ENCODE results near the gene KCNC3.

The KCNC3 gene

DNA sequence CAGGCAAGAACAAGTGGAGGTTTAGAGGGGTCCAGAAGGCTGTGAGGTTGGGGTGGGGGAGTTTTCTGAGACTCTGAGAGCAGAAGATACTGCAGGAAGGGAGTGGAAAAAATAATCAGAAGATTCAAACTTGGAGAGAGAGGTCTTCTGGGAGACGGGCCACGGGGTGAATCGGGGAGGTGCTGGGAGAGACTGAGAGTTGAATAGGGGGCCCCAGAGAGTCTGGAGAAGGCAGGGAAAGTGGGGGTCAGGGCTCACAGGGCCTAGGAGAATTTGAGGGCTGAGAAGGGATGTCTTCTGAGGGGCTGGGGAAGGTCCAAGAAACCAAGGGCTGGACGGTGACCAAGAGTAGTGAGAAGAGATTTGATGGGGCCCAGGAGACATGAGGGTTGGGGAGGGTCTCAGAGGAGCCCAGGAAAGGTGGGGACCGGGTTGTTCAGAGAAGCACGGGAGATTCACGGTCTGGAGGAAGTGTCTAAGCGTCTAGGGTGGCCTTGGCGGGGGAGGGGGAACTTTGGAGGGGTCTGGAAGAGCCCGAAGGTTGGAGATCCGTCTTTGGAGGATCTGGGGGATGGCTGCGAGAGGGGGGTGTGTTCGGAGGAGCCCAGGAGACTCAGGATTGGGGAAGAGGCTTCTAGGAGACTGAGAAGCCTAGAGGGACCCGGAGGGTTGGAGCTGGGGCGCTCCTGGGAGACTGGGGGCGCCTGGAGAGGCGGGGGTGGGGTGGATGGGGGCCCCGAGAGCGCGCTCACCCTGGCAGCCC, 1.5 kb downstream of the KCNC3 start:
- no peak for DNase-seq (ENCODE audit: low read depth in 2 of 2)

DNA sequence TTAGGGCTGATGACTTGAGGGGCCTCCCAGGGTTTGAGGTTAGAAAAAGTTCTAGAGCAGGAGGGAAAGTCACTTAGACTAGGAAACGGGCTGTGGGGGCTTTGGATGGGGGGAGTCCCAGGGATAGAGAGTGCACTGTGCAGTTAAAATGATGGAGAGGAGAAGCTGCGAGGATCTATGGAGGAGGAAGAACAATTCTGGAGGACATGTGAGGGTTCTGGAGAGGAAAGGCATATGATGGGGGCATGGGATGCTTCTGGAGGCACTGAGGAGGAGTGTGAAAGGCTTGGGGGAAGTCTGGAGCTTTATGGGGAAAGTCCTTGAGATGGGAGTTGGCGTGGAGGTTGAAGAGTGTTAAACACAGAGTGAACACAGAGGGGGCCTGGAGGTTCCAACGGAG, 2.2 kb downstream of the KCNC3 start:
- no peak for DNase-seq (ENCODE audit: low read depth in 2 of 2)

DNA sequence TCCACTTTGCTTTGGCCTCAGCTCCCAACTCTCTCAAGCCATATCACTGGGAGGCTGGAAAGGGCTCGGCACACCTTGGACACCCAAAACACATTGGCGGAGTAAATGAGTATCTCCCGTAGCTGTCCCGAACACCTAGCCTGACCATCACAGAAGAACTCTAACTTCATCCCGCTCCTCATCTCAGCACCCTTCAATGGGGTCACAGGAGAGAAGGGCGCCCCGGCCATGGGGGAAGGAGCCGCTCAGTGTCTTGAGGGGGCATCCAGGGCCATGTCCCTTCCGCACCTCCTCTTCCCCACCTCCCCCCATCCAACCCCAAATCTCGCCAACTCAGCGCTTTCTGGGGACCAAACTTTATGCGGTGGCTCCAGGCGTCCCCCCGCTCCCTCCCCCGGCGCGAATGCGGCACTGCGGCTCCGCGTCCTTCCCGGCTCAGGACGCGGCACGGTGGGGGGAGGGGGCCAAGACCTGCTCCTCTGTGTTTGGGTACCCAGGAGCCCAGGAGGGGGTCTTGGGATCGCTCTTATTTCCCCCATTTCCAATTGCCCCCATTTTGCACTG, 3.0 kb downstream of the KCNC3 start:
- DNase-seq (ENCODE audit: low read depth in 2 of 2): no peak

DNA sequence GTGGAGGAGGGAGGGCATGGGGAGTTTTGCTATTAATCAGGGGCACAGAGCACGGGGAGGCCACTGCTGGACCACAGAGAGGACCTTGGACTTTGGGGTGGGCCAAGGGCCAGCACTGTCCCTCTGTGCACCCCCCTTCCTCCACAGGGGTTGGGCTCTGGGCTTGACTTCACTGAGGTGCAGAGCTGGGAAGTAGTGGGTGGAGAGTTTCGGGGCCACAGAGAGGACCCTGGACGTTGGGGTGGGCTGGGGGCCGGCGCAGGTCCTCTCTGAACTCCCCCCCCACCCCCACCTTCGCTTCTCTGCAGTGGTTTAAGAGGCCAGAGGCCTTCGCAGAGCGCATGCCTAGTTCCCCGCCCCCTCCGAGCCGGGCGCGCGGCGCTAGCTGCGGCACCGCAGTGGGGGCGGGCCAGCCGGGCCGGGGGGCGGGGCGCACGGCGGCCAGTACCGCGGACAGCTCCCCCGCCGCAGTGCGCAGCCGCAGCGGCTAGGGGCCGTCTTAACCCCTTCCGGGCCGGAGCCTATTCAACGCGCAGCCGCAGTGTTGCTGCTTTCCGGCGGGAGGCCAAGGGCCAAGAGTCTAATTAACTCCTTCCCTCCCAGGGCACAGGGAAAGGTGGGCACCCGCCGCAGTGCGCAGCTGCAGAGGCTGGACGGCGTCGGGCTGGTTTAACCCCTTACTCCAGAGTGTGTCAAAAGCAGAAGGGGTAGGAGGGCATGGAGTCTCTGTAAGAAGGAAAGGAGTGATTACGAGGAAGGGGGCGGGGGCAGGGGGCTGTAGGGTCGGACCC, 3.7 kb downstream of the KCNC3 start:
- peak; percentile 24 to 28 for DNase-seq (ENCODE audit: low read depth in 2 of 2)

DNA sequence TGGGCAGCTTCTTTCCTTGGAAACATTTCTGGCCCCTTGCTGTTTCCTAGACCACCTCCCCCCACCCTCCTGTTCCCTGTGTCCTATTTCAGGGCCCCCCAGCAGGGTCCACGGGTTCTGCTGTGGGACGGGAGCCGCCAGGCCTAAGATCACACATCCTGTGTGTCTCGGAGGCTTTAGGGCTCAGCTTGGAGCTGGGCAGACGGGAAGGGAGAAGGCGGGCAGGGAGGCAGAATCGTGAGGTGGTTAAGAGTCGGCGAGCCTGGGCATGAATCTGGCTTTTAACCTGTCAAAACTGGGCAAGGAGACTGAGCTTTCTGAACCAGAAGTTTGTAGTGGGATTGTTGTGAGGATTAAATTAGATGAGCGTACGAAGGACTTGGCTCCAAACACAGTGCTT, 4.8 kb downstream of the KCNC3 start:
- no peak for DNase-seq (ENCODE audit: low read depth in 2 of 2)

DNA sequence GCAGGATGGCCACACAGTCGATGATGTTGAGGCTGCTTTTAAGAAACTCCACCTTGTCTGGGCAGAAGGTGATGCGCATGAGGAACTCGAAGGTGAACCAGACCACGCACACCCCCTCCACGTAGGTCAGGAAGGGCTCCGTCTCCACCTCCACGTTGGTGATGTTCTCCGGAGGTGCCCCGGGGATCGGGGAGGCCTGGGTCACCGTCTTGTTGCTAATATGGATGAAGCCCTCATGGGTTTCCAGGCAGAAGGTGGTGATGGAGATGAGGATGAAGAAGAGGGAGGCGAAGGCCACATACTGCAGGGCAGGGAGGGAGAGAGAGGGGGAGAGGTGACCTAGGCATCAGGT, 5.4 kb downstream of the KCNC3 start:
- no peak for DNase-seq (ENCODE audit: low read depth in 2 of 2)

DNA sequence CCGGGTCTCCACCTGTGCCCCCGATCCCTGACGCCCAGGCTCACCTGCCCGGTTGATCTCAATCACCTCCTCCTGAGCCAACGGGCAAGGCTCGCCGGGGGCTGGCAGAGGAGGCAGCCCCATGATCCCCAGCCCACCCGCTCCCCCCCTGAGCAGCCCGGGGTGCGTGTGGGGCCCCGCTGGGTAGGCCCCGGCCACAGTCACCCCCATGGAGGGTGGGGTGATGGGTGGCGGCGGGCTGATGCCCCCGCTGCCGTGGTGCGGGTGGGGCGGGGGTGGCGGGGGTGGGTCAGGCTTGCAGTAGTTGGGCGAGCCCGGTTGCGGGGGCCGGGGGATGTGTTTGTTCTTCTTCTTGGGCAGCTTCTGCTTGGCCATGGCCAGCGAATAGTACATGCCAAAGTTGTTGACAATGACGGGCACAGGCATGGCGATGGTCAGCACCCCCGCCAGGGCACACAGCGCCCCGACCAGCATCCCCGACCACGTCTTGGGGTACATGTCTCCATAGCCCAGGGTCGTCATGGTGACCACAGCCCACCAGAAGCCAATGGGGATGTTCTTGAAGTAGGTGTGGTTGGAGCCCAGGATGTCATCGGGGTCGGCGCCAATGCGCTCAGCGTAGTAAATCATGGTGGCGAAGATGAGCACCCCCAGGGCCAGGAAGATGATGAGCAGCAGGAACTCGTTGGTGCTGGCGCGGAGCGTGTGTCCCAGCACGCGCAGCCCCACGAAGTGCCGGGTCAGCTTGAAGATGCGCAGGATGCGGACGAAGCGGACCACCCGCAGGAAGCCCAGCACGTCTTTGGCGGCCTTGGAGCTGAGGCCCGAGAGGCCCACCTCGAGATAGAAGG, 6.0 kb downstream of the KCNC3 start:
- no peak for DNase-seq (ENCODE audit: low read depth in 2 of 2)

DNA sequence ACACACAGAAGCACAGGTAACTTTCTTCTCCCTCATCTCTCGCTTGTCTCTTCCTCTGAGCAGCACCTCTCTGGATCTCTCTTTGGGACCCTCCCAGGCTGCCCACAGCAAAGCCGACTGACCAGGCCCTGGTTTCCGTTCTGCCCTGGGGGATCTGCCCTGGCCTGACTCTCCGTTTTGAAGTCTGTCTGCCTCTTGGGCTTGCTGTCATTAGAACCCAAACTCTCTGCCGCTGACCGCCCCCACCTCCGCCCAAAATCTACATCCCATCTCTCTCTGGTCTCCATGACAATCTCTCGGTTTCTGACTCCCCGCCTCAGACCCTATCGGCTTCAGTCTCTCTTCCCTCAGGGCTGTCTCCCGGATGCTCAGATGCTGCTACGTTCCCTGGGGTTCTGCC, 6.9 kb downstream of the KCNC3 start:
- no peak for DNase-seq (ENCODE audit: low read depth in 2 of 2)

DNA sequence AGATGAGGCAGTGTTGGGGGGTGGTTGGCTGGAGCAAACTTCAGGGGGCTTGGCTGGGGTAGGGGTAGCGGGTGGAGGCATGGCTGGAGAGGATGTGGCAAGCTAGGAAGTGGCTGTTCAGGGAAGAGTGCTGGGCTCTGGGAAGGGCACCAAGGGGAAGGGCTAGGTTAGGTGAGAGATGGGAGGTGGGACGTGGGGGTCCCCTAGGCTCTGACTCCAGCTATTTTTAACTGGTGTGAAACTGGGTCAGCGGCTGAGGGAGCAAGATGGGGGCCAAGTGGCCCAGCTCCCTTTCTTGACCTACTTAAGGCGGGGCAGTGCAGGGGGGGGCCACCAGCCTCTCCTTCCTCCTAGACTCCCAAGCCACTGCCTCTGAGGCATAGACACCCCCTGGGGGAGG, 7.3 kb downstream of the KCNC3 start:
- no peak for DNase-seq (ENCODE audit: low read depth in 2 of 2)

DNA sequence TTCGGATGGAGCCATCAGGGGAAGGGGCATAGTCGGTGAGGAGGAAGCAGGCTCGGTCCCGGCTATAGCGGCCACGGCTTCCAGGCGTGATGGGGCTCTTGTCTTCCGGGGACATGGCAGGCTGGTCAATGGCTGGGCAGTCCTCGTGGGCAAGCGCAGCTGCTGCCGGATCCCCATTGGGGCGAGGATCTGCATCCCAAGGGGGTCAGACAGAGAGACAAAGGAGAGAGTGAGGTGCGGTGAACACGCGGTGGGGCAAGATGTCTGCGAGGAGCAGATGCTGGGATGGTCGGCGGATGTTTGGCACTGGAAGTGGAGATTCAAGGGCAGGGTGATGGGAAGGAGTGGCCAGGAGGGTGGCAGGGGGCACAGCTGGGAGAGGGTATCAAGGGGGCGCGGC, 8.6 kb downstream of the KCNC3 start:
- no peak for DNase-seq (ENCODE audit: low read depth in 2 of 2)

DNA sequence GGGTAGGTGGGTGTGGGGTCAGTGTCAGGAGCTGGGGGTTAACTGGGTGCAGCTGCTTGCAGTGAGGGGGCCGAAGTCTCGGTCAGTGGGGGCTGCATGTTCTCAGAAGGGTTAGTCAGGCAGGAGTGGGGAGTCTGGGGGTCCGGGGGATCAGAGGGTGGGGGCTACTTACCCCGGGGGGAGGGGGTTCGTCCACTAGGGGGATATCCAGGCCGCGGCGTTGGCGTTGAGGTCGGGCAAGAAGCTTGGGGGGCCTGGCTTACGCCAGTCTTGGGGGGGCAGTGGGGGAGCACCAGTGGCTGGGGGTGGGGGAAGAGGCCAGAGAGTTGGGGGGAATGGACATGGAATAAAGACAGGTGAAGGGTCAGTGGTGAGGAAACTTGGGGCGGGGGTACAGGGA, 9.1 kb downstream of the KCNC3 start:
- no peak for DNase-seq (ENCODE audit: low read depth in 2 of 2)

DNA sequence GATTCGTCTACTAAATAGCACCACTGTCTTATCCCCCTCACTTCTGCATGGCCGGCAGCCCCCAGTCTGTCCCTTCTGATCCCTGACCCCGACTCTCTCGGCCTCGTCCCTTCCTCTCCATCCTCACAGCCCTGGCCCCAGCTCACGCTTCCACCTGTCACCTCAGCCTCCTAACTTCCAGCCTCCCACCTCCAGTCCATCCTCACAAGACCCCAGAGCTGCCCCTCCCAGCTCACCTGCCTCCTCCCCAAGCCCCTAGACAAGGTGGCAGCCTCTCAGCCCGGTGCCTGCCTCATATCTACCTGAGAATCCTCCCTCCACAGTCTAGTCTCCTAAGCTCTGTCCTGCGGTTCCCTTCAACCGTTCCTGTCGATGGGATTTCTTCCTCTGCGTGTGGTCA, 10.0 kb downstream of the KCNC3 start:
- DNase-seq (ENCODE audit: low read depth in 2 of 2): no peak

DNA sequence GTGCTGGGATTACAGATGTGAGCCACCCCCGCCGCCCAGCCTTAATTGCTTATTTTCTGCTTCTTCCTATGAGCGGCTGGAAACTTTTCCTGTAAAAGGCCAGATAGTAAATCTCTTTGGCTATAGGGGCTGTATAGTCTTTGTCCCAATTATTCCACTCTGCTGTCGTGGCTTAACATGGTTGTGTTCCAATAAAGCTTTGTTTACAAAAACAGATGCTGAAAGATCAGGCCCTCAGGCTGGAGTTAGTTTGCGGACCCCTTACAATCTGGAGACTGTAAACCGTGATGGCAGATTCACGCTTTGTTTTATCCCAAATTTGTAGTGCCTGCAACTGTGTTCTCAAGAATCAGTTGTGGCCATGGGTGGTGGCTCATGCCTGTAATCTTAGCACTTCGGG, 10.7 kb downstream of the KCNC3 start:
- no peak for DNase-seq (ENCODE audit: low read depth in 2 of 2)

DNA sequence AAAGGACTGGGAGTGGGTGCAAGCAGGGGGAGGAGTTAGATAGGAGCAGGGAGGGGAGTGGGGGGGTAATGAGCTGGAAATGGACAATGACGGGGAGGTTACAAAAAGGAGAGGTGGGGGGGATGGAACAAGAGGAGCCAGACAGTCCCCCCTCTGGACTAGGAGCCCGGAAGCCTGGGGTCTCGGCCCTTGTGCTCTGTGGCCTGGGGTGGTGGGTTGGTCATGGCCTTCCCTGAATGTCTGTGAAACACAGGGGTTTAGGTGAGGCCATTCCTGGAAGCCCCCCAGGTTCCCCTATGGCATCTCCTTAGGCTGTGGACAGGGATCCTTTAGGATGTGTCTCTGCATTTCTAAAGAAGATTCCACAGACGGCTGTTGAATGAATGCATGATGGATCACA, 12.1 kb downstream of the KCNC3 start:
- no peak for DNase-seq (ENCODE audit: low read depth in 2 of 2)

DNA sequence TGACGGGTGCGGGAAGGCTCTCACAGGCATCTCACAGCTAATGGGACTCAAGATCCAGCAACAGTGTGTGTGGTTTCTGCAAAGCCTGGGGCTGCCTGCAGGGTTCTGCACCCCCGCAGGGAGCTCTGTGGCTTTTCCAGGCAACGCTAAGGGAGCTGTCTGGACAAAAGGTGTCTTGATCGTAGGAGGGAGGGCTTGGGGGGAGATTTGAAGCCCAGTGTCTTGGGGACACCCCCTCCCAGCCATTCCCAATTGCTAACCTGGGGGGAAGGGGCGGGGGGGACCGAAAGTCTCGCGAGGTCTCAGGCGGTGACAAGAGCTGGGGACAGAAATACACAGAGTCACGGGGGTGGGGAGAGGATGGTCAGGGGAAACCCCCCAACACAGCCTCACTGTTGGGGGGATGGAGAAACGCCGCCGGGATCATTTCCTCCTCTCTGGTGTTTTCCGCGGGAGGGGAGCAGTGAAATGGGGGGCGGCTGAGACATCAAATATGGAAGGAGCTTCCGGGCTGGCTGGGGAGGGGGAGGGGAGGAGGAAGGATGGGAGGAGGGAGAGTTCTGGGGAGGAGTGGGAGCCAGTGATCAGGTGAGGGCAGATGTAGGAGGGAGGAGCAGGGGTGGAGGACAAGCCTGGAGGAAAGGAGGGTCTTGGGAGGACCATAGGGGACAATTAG, 13.3 kb downstream of the KCNC3 start:
- no peak for DNase-seq (ENCODE audit: low read depth in 2 of 2)

DNA sequence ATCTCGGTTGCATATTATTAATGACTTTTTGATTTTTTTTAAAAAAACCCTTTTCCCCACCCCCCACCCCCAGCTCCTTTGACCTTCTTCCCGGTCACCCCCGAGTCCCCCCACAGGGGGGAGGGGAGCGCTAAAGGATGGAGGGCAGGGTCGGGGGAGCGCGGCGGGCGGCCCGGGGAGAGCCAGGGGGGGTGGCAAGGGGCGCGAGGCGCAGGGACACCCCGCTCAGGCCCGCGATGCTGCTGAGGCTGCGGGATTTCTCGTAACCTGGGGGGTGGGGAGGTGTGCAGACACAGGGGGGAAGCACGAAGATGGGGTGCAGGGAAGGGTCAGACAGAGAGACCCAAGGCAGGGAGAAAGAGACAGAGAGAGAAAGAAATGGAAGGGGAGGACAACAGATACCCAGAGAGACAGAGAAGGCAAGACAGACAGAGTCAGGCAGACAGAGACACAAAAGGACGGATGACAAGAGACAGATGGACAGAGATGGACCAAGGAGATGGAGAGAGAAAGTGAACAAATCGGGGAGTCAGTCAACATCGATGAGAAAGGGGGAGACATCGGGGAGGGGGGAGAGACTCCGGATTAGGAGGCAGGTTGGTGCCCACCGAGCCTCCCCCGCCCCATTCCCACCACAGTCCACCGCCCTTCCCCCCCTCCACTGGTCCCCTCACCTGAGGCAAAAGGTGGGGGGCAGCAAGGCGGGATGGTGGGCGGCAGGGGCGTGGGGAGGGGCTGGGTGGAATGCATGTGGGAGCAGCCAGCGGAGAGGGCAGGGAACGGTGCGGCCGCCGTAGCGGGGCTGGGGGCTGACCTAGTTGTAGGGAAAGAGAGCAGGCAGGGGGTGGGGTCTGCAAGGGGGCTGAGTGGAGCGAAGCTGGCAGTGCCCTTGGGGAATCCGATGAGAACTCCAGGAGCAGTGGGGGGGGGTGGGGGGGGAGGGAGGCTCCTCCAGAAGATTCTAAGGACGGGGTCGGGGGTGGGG, 14.2 kb downstream of the KCNC3 start:
- no peak for DNase-seq (ENCODE audit: low read depth in 2 of 2)

DNA sequence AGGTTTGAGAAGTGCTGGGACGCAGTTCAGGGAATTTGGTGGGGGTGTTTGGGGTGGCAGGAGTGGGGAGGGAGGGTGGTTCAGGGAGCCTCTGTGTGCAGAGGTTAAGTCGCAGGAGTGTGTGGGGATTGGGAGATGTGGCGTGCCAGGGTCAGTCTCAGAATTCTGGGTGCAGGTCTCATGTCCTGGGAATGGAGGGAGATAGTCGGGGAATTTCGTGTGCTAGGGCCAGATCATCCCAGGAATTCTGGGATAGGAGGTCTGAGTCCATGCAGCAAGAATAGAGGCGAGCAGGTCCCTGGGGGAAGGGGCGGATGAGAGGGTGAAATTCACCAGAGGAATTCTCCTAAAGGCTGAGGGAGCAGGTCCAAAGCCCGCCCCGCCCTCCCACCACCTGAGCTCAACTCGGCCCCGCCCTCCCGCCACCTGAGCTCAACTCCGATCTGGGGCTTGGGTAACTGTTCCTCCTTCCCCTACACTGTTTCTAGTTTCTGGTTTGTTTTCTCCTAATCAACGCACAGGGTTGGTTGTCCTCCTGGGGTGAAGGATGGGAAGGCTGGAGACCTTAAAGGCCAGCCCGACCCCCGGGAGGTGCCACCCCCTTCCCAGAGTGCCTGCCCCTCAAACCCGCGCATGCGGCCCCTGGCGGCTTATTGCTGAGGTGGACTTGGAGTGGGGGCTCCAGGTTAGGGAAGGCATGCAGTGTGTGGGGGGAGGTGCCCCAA, 15.2 kb downstream of the KCNC3 start:
- no peak for DNase-seq (ENCODE audit: low read depth in 2 of 2)

DNA sequence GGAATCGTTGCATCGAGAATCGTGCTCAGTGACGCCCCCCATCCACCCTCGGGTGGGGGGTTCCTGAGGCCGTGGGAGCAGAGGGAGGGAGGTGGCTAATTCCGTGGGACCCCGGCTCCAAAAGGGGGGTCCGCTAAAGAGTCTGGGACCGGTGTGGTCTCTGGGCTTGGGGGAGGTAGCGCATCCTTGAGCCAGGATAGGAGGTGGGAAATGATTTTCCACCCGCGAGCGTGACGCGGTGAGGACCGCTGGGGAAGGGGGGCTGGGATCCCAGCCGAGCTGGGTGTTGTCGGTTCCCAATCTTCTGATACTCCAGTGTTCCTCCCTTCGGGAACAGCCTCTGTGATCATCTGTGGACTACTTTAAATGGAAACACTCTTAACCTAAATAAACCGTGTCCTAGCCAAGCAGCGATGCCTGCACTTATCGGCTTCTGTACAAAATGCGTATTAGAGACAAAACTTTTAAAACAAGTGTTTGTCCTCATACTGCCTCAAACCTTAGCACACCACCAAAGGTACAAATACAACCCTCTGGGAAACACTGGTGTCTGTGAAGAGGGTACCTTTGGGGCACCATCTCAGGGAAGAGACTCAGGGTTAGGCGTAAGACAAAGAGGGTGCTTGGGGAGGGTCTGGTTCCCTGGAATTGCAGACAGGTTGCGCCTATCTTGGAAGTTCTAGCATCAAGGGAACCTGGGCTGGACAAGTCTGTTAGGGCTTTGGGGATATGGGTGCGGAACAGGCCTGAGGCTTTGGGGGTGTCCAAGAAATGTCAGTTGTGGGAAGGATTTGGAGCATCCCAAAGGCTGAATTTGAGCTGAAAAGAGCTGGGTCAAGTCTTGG, 16.0 kb downstream of the KCNC3 start:
- DNase-seq (ENCODE audit: low read depth in 2 of 2): no peak
